Esophagus squamous epithelium (tissue), 5 donors: Measurements from ENCODE around the gene GRB7. TPM values are rescaled to one million over a fixed set of nuclear protein-coding genes. Genes with fewer than 3 reads are reported as not detected.

Experiments used
- DNase-seq: peaks from one replicate; lab custom pipeline; 2025; lab: John Stamatoyannopoulos, UW
- H3K27ac ChIP-seq, 4 donors: fragments of 200-600 bp; sonication (generic); one replicate each; pipeline ENCODE4 v1.5.1; 2016 to 2019; ENCODE audit warnings: mild to moderate bottlenecking in 1 of 4
- H3K27me3 ChIP-seq, 4 donors: fragments of 200-600 bp; sonication (generic); 1 replicate in 3 of 4; 2 replicates in 1 of 4; pipeline versions ENCODE4 v1.5.1 to v1.6.0; 2017 to 2021; ENCODE audit warnings: antibody characterized with exemption in 1 of 4
- H3K36me3 ChIP-seq, 3 donors: fragments of 200-600 bp; sonication (generic); one replicate each; pipeline ENCODE4 v1.5.1; 2016 to 2019
- H3K4me1 ChIP-seq, 3 donors: fragments of 200-600 bp; sonication (generic); one replicate each; pipeline ENCODE4 v1.5.1; 2017 to 2019
- H3K4me3 ChIP-seq, 4 donors: fragments of 200-600 bp; sonication (generic); 1 replicate in 3 of 4; 2 replicates in 1 of 4; pipeline ENCODE4 v1.5.1; 2016 to 2019; ENCODE audit warnings: mild to moderate bottlenecking in 2 of 4, moderate library complexity in 1 of 4
- H3K9me3 ChIP-seq, 3 donors: fragments of 200-600 bp; sonication (generic); one replicate each; pipeline ENCODE4 v1.5.1; 2016 to 2019
- POLR2A ChIP-seq, 4 donors: fragments of 450-650 bp; IDR thresholded peaks; one replicate each; pipeline ENCODE4 v1.6.1; 2017; ENCODE audit warnings: antibody characterized with exemption in 4 of 4, mild to moderate bottlenecking in 4 of 4, moderate library complexity in 3 of 4
- WGBS, 2 donors: methylation state at CpG; one replicate each; pipeline ENCODE4 v1.1.5; 2018; 5-methylcytosine and 5-hydroxymethylcytosine counted together
- intact Hi-C: fragments of 100-400 bp; cut with DNase I; formaldehyde crosslinking; loops from one replicate; pipeline ENCODE4 v1.15.0; 2022
- total RNA-seq, 4 donors: library from RNA; depleted of rRNA; stranded (reverse); fragments of >200 nt; gene quantifications; one replicate each; pipeline ENCODE4 v1.1.0, GENCODE V29; 2016
- TF ChIP-seq, protein P1 (sequence below), 6 experiments: fragments of 450-650 bp in 4 of 6; fragments of 200-600 bp in 2 of 6; sonication (generic) in 2 of 6; IDR thresholded peaks; one replicate each; pipeline ENCODE4 v1.5.1; 2016 to 2019; ENCODE audit warnings: antibody characterized with exemption in 6 of 6, mild to moderate bottlenecking in 4 of 6, moderate library complexity in 4 of 6
- donor health status: DM: yes; HTN: yes; CAD: no.

Gene GRB7
- total RNA-seq, 4 donors from 2014 or later: 25.1 to 62.1 (median 55.9) TPM

DNA sequence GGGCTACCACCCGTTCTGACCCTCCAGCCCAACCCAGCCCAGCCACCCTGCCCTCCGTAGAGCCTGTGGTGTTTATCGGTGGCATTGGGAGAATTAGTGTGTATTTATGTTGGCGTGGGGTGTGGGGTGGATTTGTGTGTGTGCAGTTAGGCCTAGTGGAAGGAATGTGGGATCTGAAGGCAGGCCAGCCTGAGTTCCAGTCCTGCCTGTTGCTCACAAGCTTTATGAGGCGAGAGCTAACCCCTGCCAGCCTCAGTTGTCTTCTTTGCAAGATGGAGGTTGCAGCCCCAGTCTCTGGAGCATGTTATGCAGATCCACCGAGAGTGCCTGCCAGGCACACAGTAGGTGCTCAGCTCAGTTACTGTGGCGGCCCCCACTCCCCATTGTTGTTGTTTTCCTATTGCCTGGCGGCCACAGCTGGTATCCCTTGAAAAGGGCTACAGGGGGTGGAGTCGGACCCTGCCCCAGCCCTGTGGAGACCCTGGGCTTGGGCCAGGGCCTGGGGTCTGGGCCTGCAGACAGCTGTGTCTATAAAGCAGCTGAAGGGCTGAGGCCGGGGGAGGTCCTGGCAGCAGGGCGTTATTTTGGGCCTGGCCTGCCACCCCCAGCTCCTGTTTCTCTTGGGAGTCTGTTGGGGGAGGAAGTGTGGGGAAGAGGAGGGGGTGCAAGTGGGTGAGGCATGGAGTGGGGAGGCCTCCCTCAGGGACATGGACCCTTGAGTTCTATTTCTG lies 32.8 kb upstream of the GRB7 start:
- Histone ChIP-seq H3K4me3 (peak overlapping the region in 3 of 4 donors; percentile 23 to 30 (median 26)), H3K9me3 (no peaks in the 10 kb centered on the region), H3K4me1 (peaks cover 36 to 81% (median 51%) of the 10 kb centered on the region in 3 donors), H3K36me3 (peaks cover 19 to 34% (median 22%) of the 10 kb centered on the region in 3 donors), H3K27me3 (peaks cover 0 to 15% (median 0%) of the 10 kb centered on the region in 4 donors), H3K27ac (peak overlapping the region; percentile 86 to 97 (median 92))
- TF ChIP-seq POLR2A (IDR thresholded peaks at IDR 0.05): no peak
- TF ChIP-seq, protein P1, sequence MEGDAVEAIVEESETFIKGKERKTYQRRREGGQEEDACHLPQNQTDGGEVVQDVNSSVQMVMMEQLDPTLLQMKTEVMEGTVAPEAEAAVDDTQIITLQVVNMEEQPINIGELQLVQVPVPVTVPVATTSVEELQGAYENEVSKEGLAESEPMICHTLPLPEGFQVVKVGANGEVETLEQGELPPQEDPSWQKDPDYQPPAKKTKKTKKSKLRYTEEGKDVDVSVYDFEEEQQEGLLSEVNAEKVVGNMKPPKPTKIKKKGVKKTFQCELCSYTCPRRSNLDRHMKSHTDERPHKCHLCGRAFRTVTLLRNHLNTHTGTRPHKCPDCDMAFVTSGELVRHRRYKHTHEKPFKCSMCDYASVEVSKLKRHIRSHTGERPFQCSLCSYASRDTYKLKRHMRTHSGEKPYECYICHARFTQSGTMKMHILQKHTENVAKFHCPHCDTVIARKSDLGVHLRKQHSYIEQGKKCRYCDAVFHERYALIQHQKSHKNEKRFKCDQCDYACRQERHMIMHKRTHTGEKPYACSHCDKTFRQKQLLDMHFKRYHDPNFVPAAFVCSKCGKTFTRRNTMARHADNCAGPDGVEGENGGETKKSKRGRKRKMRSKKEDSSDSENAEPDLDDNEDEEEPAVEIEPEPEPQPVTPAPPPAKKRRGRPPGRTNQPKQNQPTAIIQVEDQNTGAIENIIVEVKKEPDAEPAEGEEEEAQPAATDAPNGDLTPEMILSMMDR (IDR thresholded peaks at IDR 0.05): peak in 5 of 6 experiments; percentile 32 to 70 (median 67)
- DNase-seq: no peak
- intact Hi-C loops: no loop called here
- WGBS, 2 donors: 13 to 51% methylated on average over 3 to 4 of the region's 11 CpGs

DNA sequence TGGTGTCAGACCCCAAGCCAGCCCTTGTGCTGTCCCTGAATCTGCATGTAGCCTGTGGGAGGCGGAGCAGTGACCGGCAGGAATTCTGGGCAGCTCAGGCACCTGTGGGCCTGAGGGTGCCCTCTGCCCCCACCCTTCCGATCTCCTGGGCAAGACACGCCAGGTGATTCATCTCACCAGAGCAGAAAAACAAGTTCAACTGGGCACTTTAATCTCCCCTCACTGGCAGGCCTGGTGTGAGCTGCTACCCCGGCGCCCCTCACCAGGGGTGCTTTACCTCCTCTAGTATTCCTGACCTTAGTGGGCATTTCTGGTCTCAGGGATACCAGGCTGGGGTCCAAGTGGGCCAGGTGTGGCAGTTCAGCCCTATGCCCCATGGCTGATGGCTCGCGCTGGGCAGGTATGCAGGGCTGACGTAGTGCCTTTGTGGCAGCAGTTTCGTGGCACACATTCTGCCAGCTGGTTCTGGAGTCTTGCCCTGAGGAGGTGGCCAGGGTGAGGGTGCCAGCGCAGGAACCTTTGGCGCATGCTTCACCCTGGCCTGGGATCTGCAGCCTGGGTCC lies 31.9 kb upstream of the GRB7 start:
- WGBS, 2 donors: 60% methylated on average over 1 of the region's 12 CpGs; no CpG with 5 or more reads in 1 of the 2 donors
- intact Hi-C loops: no loop called here
- Histone ChIP-seq H3K9me3 (no peaks in the 10 kb centered on the region), H3K27me3 (peaks cover 0 to 7% (median 0%) of the 10 kb centered on the region in 4 donors), H3K4me1 (peaks cover 36 to 77% (median 51%) of the 10 kb centered on the region in 3 donors), H3K4me3 (peak overlapping the region in 3 of 4 donors; percentile 26 to 41 (median 30)), H3K36me3 (peaks cover 19 to 42% (median 25%) of the 10 kb centered on the region in 3 donors), H3K27ac (peak overlapping the region; percentile 86 to 97 (median 92))
- DNase-seq: no peak
- TF ChIP-seq, protein P1 (IDR thresholded peaks at IDR 0.05): peak in 3 of 6 experiments; percentile 8 to 26 (median 13)
- TF ChIP-seq POLR2A (IDR thresholded peaks at IDR 0.05): no peak

- Histone ChIP-seq H3K36me3 (peaks cover 19 to 48% (median 25%) of the 10 kb centered on the region in 3 donors), H3K4me3 (peak overlapping the region in 3 of 4 donors; percentile 26 to 41 (median 30)), H3K27me3 (peaks cover 0 to 1% (median 0%) of the 10 kb centered on the region in 4 donors), H3K9me3 (no peaks in the 10 kb centered on the region), H3K4me1 (peaks cover 32 to 72% (median 46%) of the 10 kb centered on the region in 3 donors), H3K27ac (peak overlapping the region; percentile 86 to 97 (median 92))
- no peak for DNase-seq
- no peak for TF ChIP-seq POLR2A (IDR thresholded peaks at IDR 0.05)
- TF ChIP-seq, protein P1 (IDR thresholded peaks at IDR 0.05): no peak
- intact Hi-C loops: no loop called here
- WGBS, 2 donors: 23 to 39% methylated on average over 3 to 7 of the region's 8 CpGs
Measured at GRCh38 chr17:39706383-39706782, 31.4 kb upstream of the GRB7 start.

DNA sequence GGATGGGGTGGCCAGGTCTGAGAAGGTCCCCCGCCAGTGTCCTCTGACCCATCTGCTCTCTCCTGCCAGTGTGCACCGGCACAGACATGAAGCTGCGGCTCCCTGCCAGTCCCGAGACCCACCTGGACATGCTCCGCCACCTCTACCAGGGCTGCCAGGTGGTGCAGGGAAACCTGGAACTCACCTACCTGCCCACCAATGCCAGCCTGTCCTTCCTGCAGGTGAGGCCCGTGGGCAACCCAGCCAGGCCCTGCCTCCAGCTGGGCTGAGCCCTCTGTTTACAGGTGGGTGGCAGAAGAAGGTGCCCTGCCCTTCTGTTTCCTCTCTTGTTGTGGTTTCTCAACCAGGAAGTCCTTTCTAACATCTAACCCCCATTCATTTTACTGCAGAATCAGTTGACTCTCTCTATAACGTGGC lies 30.8 kb upstream of the GRB7 start:
- Histone ChIP-seq H3K9me3 (no peaks in the 10 kb centered on the region), H3K4me1 (peaks cover 27 to 66% (median 42%) of the 10 kb centered on the region in 3 donors), H3K4me3 (peak overlapping the region in 3 of 4 donors; percentile 26 to 41 (median 30)), H3K27me3 (no peaks in the 10 kb centered on the region), H3K27ac (peak overlapping the region; percentile 86 to 97 (median 92)), H3K36me3 (peaks cover 19 to 53% (median 25%) of the 10 kb centered on the region in 3 donors)
- intact Hi-C loops: no loop called here
- TF ChIP-seq POLR2A (IDR thresholded peaks at IDR 0.05): no peak
- TF ChIP-seq, protein P1 (IDR thresholded peaks at IDR 0.05): no peak
- WGBS, 2 donors: 54 to 75% methylated on average over 6 of the region's 7 CpGs
- no peak for DNase-seq
